DOHH2 (cell line): Measurements from ENCODE around the gene PNRC2.
A peak's percentile ranks its signal among the peaks of the same experiment; 100 is the strongest.

Experiments
- H3F3A ChIP-seq: fragments of 200-600 bp; sonication (generic), shearing (Covaris generic); 2 replicates; pipeline ENCODE4 v1.6.0; 2016; ENCODE audit warnings: antibody characterized with exemption, mild to moderate bottlenecking; ENCODE audit not compliant: control insufficient read depth, insufficient read depth
- H3K27ac ChIP-seq: fragments of 200-600 bp; sonication (generic); 2 replicates; pipeline ENCODE4 v1.5.1; 2014; ENCODE audit warnings: low read depth, mild to moderate bottlenecking, low read length, moderate library complexity
- H3K27me3 ChIP-seq: fragments of 200-600 bp; sonication (generic); 2 replicates; pipeline ENCODE4 v1.6.1; 2014; ENCODE audit warnings: mild to moderate bottlenecking, low read length, mixed read lengths; ENCODE audit not compliant: control insufficient read depth
- H3K36me3 ChIP-seq: fragments of 200-600 bp; sonication (generic); 2 replicates; pipeline ENCODE4 v1.6.1; 2014; ENCODE audit warnings: mild to moderate bottlenecking, low read length, moderate library complexity, mixed read lengths; ENCODE audit not compliant: control insufficient read depth
- H3K4me1 ChIP-seq: fragments of 200-600 bp; sonication (generic); 2 replicates; pipeline ENCODE4 v1.6.1; 2014; ENCODE audit warnings: mild to moderate bottlenecking, low read length, mixed read lengths; ENCODE audit not compliant: control insufficient read depth
- H3K4me2 ChIP-seq: fragments of 200-600 bp; sonication (generic); 2 replicates; pipeline ENCODE4 v1.6.0; 2014; ENCODE audit warnings: mild to moderate bottlenecking, low read length, moderate library complexity
- H3K4me3 ChIP-seq: fragments of 200-600 bp; sonication (generic); 2 replicates; pipeline ENCODE4 v1.5.1; 2014; ENCODE audit warnings: mild to moderate bottlenecking, low read length, mixed read lengths
- H3K79me2 ChIP-seq: fragments of 200-600 bp; sonication (generic); 2 replicates; pipeline ENCODE4 v1.6.1; 2014; ENCODE audit warnings: mild to moderate bottlenecking, low read length, mixed read lengths; ENCODE audit not compliant: control insufficient read depth
- H3K9me2 ChIP-seq: fragments of 200-600 bp; sonication (generic); replicated peaks from 2 replicates; pipeline ENCODE4 v1.6.1; 2014; ENCODE audit warnings: mild to moderate bottlenecking, low read length, mixed read lengths; ENCODE audit not compliant: control insufficient read depth
- H3K9me3 ChIP-seq: fragments of 200-600 bp; sonication (generic); 2 replicates; pipeline ENCODE4 v1.6.1; 2014; ENCODE audit warnings: antibody characterized with exemption, low read length, mixed read lengths; ENCODE audit not compliant: control insufficient read depth, insufficient read depth
- H4K20me1 ChIP-seq: fragments of 200-600 bp; sonication (generic); 2 replicates; pipeline ENCODE4 v1.6.0; 2014; ENCODE audit warnings: low read depth, mild to moderate bottlenecking, antibody characterized with exemption, low read length, moderate library complexity; ENCODE audit not compliant: control insufficient read depth, insufficient read depth
- CTCF ChIP-seq: fragments of 200-600 bp; sonication (generic); IDR thresholded peaks from one replicate; pipeline ENCODE4 v1.5.1; 2014; ENCODE audit warnings: antibody characterized with exemption, mild to moderate bottlenecking, low read depth, low read length; ENCODE audit not compliant: poor library complexity, severe bottlenecking
- EZH2phosphoT487 ChIP-seq: fragments of 200-600 bp; sonication (generic); IDR thresholded peaks from 2 replicates; pipeline ENCODE4 v1.6.1; 2017; ENCODE audit warnings: borderline replicate concordance, mild to moderate bottlenecking, antibody characterized with exemption, low read length, moderate library complexity, mixed read lengths

The PNRC2 gene

GRCh38 chr1:23978805-23979204, 19.2 kb downstream of the PNRC2 start:
- Histone ChIP-seq H3K27ac (peak overlapping the region; percentile 99), H3K36me3 (peaks cover 63% of the 10 kb centered on the region), H3K4me2 (peak overlapping the region; percentile 64), H3F3A (peaks cover 48% of the 10 kb centered on the region), H3K9me3 (no peaks in the 10 kb centered on the region), H3K4me1 (peaks cover 74% of the 10 kb centered on the region), H3K4me3 (peak overlapping the region; percentile 87), H4K20me1 (peaks cover 20% of the 10 kb centered on the region), H3K27me3 (no peaks in the 10 kb centered on the region), H3K79me2 (peaks cover 66% of the 10 kb centered on the region), H3K9me2 (no peaks in the 10 kb centered on the region)
- TF ChIP-seq EZH2phosphoT487 (no peak), CTCF (no peak)

DNA sequence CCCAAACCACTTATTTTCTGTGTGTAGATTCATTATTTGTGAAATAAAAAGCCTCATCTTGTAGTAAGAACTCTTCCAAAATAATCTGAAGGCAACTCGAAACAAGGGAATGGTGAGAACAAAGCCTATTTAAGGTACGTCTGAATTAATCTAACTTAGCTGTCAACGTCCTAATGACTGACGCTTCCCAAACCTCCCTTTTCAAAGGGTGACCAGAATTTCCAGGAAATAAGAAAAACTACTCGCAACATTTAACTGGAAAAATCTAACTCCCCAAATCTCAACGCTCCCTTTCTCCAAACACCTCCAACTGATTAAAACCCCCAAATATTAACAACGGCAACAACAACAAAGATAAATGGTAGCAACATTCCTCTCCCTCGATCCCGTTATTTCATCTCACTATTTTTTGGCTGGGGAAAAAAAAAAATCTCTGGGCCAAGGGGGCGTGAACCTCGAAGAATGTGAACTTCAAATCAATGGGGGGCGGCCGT, 19.8 kb downstream of the PNRC2 start:
- no peaks in the 10 kb centered on the region for H3K27me3 ChIP-seq
- H3K4me3 ChIP-seq, result peak overlapping the region; percentile 87
- H4K20me1 ChIP-seq, result peaks cover 20% of the 10 kb centered on the region
- TF ChIP-seq EZH2phosphoT487, result no peak
- TF ChIP-seq CTCF, result no peak
- peaks cover 60% of the 10 kb centered on the region for H3K79me2 ChIP-seq
- H3F3A ChIP-seq, result peaks cover 48% of the 10 kb centered on the region
- H3K4me2 ChIP-seq, result peak overlapping the region; percentile 64
- peak overlapping the region; percentile 99 for H3K27ac ChIP-seq
- peaks cover 57% of the 10 kb centered on the region for H3K36me3 ChIP-seq
- H3K4me1 ChIP-seq, result peaks cover 76% of the 10 kb centered on the region
- no peaks in the 10 kb centered on the region for H3K9me3 ChIP-seq
- no peaks in the 10 kb centered on the region for H3K9me2 ChIP-seq

- Histone ChIP-seq H3K36me3 (peaks cover 50% of the 10 kb centered on the region), H3K9me3 (no peaks in the 10 kb centered on the region), H4K20me1 (peaks cover 16% of the 10 kb centered on the region), H3K4me2 (peak within 1 kb of the TSS; percentile 95), H3K27me3 (no peaks in the 10 kb centered on the region), H3K27ac (peak within 1 kb of the TSS; percentile 99), H3K9me2 (no peaks in the 10 kb centered on the region), H3K79me2 (peaks cover 53% of the 10 kb centered on the region), H3F3A (peaks cover 44% of the 10 kb centered on the region), H3K4me1 (peaks cover 75% of the 10 kb centered on the region), H3K4me3 (peak within 1 kb of the TSS; percentile 87)
- no peak for TF ChIP-seq EZH2phosphoT487
- TF ChIP-seq CTCF, result peak; percentile 43
These were observed 20.5 kb downstream of the PNRC2 start, which contains the start of gene SRSF10 for GRCh38 chr1:23979881-23980727. SRSF10 (minus strand) TSS chr1:23980327; CDS start chr1:23980255, 72 bp downstream.
